ENCODE measurements around the gene SNRPD2. TPM values are rescaled to one million over a fixed set of nuclear protein-coding genes. Genes with fewer than 3 reads are reported as not detected.

SNRPD2 gene
- total and polyA plus RNA-seq, 2 of the 8 experiments (the other 6 are each of a cell fraction or from before 2014, with no cell fraction given) = 645 to 759 TPM

- H3K36me3 ChIP-seq (ENCODE audit: control insufficient read depth in 2 of 4, insufficient read depth in 4 of 4, low read length in 3 of 4) = peaks cover 0 to 19% (median 11%) of the 10 kb centered on the region in 4 experiments; a peak in 6 of 8 replicates
- ChIA-PET POLR2A (ENCODE audit: partially characterized antibody) (interaction anchor here (0.6 to 20.0 kb wide), 9 partner anchors 9 to 56 kb away, joined by 3 to 284 read pairs (median 4); partner anchors contain the start of genes MEIOSIN, QPCTL and SIX5), CTCF (ENCODE audit: partially characterized antibody) (interaction anchor here (0.5 to 1.8 kb wide), 7 partner anchors 10 to 299 kb away, joined by 3 to 6 read pairs (median 3); no protein-coding TSS in a partner anchor)
- H4K5ac ChIP-seq (ENCODE audit: insufficient read length, low read depth, low read length) = no peak overlapping the region
- H3K23ac ChIP-seq (ENCODE audit: insufficient read length) = no peak overlapping the region
- no peak overlapping the region for H3K14ac ChIP-seq (ENCODE audit: insufficient read length)
- H3K27ac ChIP-seq (ENCODE audit: low read depth, low read length) = no peak overlapping the region
- TF ChIP-seq FOSL1 (IDR thresholded peaks at IDR 0.05; ENCODE audit: insufficient read depth, low read depth, low read length) (no peak), NRF1 (IDR thresholded peaks at IDR 0.05; ENCODE audit: low read depth, low read length) (no peak), ATF3 (IDR thresholded peaks at IDR 0.05; ENCODE audit: insufficient read depth, low read depth, low read length) (no peak), CTBP2 (IDR thresholded peaks at IDR 0.05; ENCODE audit: borderline replicate concordance, insufficient read depth, insufficient read length, low read length) (no peak), TAF1 (IDR thresholded peaks at IDR 0.05; ENCODE audit: low read depth, low read length) (no peak), RAD21 (IDR thresholded peaks at IDR 0.05 in 1 of 2, conservative IDR thresholded peaks at IDR 0.05 in 1 of 2; ENCODE audit: low read depth in 2 of 2, low read length in 2 of 2) (no peak), CHD1 (IDR thresholded peaks at IDR 0.05; ENCODE audit: low read depth, low read length) (no peak)
- no peak overlapping the region for H4K8ac ChIP-seq (ENCODE audit: extremely low read depth, insufficient read depth, low read length)
- no peak overlapping the region for H3K56ac ChIP-seq (replicated peaks; ENCODE audit: insufficient read length, low read depth, low read length)
- peaks cover 0 to 4% (median 2%) of the 10 kb centered on the region in 4 experiments; a peak in 2 of 7 replicates for H3K4me1 ChIP-seq (replicated peaks in 1 of 4; ENCODE audit: control insufficient read depth in 3 of 4, insufficient read depth in 4 of 4, low read length in 3 of 4)
- no peak overlapping the region for H2BK120ac ChIP-seq (replicated peaks; ENCODE audit: low read depth, low read length)
- H3K4me2 ChIP-seq (ENCODE audit: insufficient read depth in 1 of 2, low read depth in 2 of 2, low read length in 2 of 2) = no peak overlapping the region
- H4K91ac ChIP-seq (replicated peaks; ENCODE audit: insufficient read length, low read length) = no peak overlapping the region
- DNase-seq (ENCODE audit: low read depth in 1 of 2, low spot score in 2 of 2) (no peak), FAIRE-seq (no peak)
- H3K79me1 ChIP-seq (ENCODE audit: low read depth, low read length) = peaks cover 8% of the 10 kb centered on the region
- 92% methylated on average over 10 of the region's 10 CpGs; no CpG with 5 or more reads in 1 of the 2 experiments for WGBS, 2 experiments (ENCODE audit: extremely low coverage in 1 of 2, insufficient coverage in 1 of 2, insufficient read length in 1 of 2, insufficient replicate concordance in 2 of 2, low coverage in 1 of 2, low lambda C conversion rate in 2 of 2, missing lambda C conversion rate in 1 of 2)
- H3K23me2 ChIP-seq (ENCODE audit: low read depth, low read length) = no peaks in the 10 kb centered on the region
- H2BK12ac ChIP-seq (ENCODE audit: low read depth, low read length) = no peak overlapping the region
- H3K27me3 ChIP-seq (replicated peaks in 1 of 4; ENCODE audit: control insufficient read depth in 3 of 4, extremely low read depth in 1 of 4, insufficient read depth in 3 of 4, low read length in 3 of 4) = no peaks in the 10 kb centered on the region
- H3K9me3 ChIP-seq (ENCODE audit: insufficient read depth in 2 of 2, low read depth in 1 of 2, low read length in 1 of 2) = no peaks in the 10 kb centered on the region
- peaks cover 4 to 20% of the 10 kb centered on the region in 2 experiments for H3K79me2 ChIP-seq (ENCODE audit: control insufficient read depth in 1 of 2, insufficient read depth in 2 of 2, low read length in 2 of 2)
- H2AK5ac ChIP-seq (ENCODE audit: low read depth, low read length) = no peak overlapping the region
- H3K4ac ChIP-seq (replicated peaks; ENCODE audit: insufficient read length, low read depth, low read length) = no peak overlapping the region
- H2BK20ac ChIP-seq (ENCODE audit: low read length) = no peak overlapping the region
- no peak overlapping the region for H3K9ac ChIP-seq (replicated peaks in 1 of 4; ENCODE audit: extremely low read depth in 1 of 4, low read depth in 3 of 4, low read length in 3 of 4)
- H3K18ac ChIP-seq (ENCODE audit: extremely low read depth, low read length) = no peak overlapping the region
- H2BK5ac ChIP-seq (ENCODE audit: low read depth, low read length) = no peak overlapping the region
- H2BK15ac ChIP-seq (ENCODE audit: low read length) = no peak overlapping the region
- peaks cover 5% of the 10 kb centered on the region in 2 experiments for H4K20me1 ChIP-seq (replicated peaks in 1 of 2; ENCODE audit: control insufficient read depth in 1 of 2, insufficient read depth in 2 of 2, low read length in 2 of 2)
- no peak overlapping the region for H2AFZ ChIP-seq (ENCODE audit: low read length)
- no peak overlapping the region for H3K4me3 ChIP-seq (ENCODE audit: extremely low read depth in 1 of 4, insufficient read depth in 2 of 4, low read depth in 3 of 4, low read length in 4 of 4)
Observed at GRCh38 chr19:45710356-45711130, 18.8 kb upstream of the SNRPD2 start.

All from H1 (cell line).